GM18873 (cell line): ENCODE data around the gene MRPL45.

Experiments used
- ATAC-seq: cut with Tn5 transposase; IDR thresholded peaks from one replicate; pipeline ENCODE4 v1.9.1; 2021; ENCODE audit warnings: mild to moderate bottlenecking, moderate library complexity, moderate number of reproducible peaks; ENCODE audit not compliant: unreplicated experiment, low FRiP score

Gene MRPL45

GRCh38 chr17:38343608-38344419, 46.8 kb downstream of the MRPL45 start, which contains the start of gene GPR179:
GPR179 (minus strand) TSS chr17:38343956; CDS start chr17:38343789, 167 bp downstream.
- ATAC-seq, result no peak

- no peak for ATAC-seq
These were observed 47.4 kb downstream of the MRPL45 start for GRCh38 chr17:38344420-38344745.

GRCh38 chr17:38345743-38346142, 48.8 kb downstream of the MRPL45 start:
- ATAC-seq, result no peak

GRCh38 chr17:38349097-38349730, 52.2 kb downstream of the MRPL45 start:
- no peak for ATAC-seq

GRCh38 chr17:38350035-38350434, 53.1 kb downstream of the MRPL45 start:
- no peak for ATAC-seq

DNA sequence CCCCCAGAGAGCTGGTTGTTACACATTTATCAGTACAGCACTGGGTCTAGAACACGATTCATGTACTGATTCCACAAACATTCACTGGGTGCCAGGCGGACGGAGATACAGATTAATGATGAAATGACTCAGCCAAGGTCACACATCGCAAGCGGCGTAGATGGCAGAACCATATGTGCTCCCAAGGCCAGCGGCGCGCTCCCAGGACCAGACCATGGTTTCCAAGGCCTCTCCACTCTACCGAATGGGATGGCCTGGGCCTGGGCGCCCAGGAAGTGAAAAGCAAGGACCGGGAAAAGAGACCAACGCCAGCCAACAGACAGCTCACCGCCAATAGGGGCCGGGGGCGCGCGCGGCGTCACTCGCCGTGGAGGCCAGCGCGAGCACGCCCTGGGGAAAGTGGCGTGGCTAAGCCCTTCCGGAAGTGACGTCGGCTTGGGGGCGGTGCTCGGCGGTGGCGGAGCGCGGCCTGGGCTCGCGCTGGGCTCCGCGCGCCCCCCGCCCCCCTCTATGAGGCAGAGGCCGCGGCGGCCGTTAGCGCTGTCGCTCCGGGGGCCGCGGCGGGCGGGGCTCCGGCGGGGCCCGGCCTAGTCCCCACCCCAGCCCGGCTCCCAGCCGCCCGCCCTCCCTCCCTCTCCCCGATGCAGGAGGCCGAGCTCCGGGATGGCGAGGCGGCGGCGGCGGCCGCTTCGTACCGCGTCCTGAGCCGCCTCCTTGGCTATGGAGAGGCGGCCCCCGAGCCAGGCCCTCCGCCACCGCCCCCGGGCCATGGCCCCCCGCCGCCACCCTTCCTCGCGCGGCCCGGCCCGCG, 54.6 kb downstream of the MRPL45 start, which contains the start of gene SOCS7:
SOCS7 (plus strand) TSS at position 433 of the 811 bp plus-strand sequence; CDS start at position 642, 209 bp downstream.
- ATAC-seq, result peak; percentile 71

GRCh38 chr17:38352245-38353085, 55.5 kb downstream of the MRPL45 start:
- peak; percentile 7 for ATAC-seq

DNA sequence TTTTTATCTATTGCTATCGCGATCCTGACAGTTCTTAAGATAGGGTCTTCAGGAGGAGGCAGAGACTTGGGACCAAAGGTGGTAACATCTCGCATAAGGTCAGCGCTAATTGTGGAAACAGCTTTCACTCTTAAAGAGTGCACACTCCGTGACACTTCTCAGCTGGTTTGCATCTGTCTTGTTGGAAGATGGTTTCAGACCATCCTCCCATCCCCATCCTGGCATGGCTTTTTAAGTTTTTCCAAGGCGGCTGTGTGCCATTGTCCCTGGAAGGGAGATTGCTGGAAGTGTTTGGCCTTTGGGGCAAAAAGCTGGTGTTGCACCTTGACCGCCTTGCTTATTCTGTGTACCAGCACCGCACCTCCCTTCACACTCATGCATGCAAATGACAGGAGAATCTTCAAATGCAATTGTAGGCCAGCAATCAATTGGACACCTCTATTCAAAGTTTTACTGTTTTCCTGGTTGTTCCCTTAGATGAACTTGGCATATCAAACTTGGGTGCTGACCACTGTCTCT, 56.2 kb downstream of the MRPL45 start:
- no peak for ATAC-seq

GRCh38 chr17:38353668-38354067, 56.7 kb downstream of the MRPL45 start:
- no peak for ATAC-seq

DNA sequence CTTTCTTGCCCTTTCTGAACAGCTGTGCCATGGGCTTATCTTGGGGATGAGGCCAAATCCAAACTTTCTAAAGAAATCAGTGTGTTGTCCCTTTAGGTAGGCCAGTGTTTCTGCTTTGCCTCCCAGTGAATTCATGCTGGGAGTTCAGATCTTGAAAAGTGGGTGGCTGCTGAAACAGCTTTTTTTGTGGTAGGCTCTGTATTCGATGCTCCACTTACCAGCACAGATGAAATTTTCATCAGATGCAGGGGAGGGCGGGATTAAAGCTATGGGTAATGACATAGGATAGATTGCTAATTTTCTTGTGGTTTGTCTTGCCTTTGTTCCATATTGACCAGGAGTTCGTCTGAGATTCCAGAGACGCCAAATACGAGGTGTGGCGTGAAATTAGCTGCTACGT, 57.5 kb downstream of the MRPL45 start:
- no peak for ATAC-seq

DNA sequence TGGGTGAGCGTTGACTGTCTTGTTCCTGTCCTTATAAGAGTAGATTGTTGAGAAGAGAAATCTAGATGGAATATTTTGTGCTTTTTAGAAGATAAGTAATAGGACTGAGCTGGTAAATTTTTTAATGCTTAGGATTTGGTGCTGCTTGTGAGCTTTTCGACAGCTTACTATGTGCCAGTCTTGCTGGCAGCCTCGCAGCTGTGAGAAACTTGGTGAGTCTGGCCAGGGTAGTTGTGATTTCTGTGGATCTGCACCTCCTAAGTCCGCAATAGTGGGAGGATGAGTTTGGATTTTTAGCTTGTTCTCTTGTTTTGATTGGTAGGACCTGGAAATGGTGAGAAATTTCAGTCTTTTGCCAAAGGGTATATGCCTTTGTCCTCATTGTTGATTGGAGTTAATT, 58.3 kb downstream of the MRPL45 start:
- no peak for ATAC-seq

- ATAC-seq, result no peak
These were observed 60.6 kb downstream of the MRPL45 start for GRCh38 chr17:38357486-38358123.

DNA sequence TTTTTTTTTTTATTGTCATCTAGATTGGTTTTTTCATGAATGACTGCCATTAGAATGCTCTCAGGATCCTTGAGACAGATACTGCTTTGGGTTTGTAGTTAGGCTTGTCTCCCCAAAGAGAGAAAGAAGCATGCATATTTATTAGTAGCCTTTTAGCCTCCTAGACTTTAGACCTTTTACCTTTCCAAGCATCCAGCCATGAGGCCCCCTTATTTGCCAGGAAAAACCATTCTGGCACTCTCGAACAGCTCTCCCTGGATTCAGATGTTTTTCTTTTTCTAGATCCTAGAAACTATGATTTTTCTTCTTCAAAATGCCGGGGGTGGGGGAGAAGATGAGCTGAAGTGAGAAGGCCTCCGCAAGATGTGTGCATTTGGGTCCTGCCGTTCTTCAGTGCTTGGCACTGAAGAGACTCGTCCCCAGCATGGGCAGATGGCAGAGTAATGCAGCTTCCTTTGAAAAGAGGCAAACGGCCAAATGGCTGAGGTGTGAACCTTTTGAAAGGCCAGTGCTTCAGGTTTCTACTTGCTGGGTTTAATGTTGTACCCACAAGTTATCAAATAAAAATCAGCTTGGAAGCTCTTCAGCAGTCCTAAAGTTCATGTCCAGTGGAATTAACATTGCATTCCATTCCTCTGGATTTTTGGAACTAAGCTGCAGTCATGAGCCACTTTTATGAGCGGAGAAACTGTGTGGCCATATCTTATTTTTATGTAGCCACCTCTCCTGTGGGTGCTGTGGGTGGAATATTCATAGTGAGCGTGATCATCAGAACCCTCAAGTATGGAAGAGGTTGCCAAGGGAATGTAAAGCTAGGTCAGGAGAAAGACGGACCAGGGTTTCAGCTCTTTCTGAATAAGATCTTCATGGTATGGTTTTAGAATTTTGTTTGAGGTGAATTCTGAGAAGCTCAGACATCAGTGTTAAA, 61.9 kb downstream of the MRPL45 start:
- no peak for ATAC-seq

GRCh38 chr17:38361694-38362465, 64.9 kb downstream of the MRPL45 start:
- ATAC-seq, result no peak

- ATAC-seq, result no peak
These were observed 66.0 kb downstream of the MRPL45 start for GRCh38 chr17:38363016-38363415.

DNA sequence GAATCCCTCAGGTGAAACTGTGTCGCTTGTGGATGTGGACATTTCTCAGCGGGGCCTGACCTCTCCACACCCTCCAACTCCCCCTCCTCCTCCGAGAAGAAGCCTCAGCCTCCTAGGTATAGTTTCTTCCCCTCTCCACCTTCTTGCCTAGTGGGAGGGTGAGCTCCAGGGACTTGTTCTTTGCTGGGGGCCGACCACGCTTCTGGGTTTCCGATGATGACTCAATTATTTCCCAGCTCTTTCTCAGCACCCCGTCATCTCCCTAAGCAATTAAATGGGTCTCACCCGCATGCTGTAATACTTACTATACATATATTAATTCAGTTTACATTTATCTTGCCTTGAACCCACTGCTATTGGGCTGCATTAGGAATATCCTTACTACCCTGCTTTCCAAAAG, 67.8 kb downstream of the MRPL45 start:
- ATAC-seq, result no peak

- no peak for ATAC-seq
These were observed 72.3 kb downstream of the MRPL45 start for GRCh38 chr17:38369124-38369886.
